Measurements from ENCODE around the gene GPRASP3.

The GPRASP3 gene

GRCh38 chrX:102765809-102766208, 45.3 kb downstream of the GPRASP3 start:
- DNase-seq = no peak

GRCh38 chrX:102767287-102767686, 46.7 kb downstream of the GPRASP3 start:
- DNase-seq = no peak

GRCh38 chrX:102768987-102769761, 48.6 kb downstream of the GPRASP3 start:
- peak; percentile 80 to 88 for DNase-seq
